Neural crest cell (in vitro differentiated cells): ENCODE data around the gene CCDC30. TPM values are rescaled to one million over a fixed set of nuclear protein-coding genes. Genes with fewer than 3 reads are reported as not detected.

Source experiments
- DNase-seq: peaks from one replicate; pipeline ENCODE4 v3.0.0; 2021; ENCODE audit warnings: low read depth, mixed read lengths, low spot score
- H3K27ac Mint-ChIP-seq: one replicate; pipeline ENCODE4 v1.8.0; 2021; ENCODE audit warnings: mild to moderate bottlenecking, mixed read lengths; ENCODE audit not compliant: unreplicated experiment
- H3K27me3 Mint-ChIP-seq: 2 replicates; pipeline ENCODE4 v1.8.0; 2021; ENCODE audit warnings: low read depth, mild to moderate bottlenecking, mixed read lengths
- H3K36me3 Mint-ChIP-seq: 2 replicates; pipeline ENCODE4 v1.8.0; 2021; ENCODE audit warnings: low read depth, mild to moderate bottlenecking, mixed read lengths
- H3K4me1 Mint-ChIP-seq: 2 replicates; pipeline ENCODE4 v1.8.0; 2021; ENCODE audit warnings: mixed read lengths
- H3K4me3 Mint-ChIP-seq: one replicate; pipeline ENCODE4 v1.8.0; 2021; ENCODE audit warnings: mild to moderate bottlenecking, mixed read lengths
- H3K9me3 Mint-ChIP-seq: 2 replicates; pipeline ENCODE4 v1.8.0; 2021; ENCODE audit warnings: mixed read lengths
- CTCF ChIP-seq: fragments of 200-600 bp; sonication (generic); conservative IDR thresholded peaks from 2 replicates; pipeline ENCODE4 v1.5.0; 2021; ENCODE audit warnings: antibody characterized with exemption, mild to moderate bottlenecking
- total RNA-seq: library from RNA; stranded (reverse); gene quantifications from 2 replicates; pipeline ENCODE4 v1.2.1, GENCODE V29; 2021

Gene CCDC30
- total RNA-seq, 1 donor from 2014 or later = 6.9 TPM

DNA sequence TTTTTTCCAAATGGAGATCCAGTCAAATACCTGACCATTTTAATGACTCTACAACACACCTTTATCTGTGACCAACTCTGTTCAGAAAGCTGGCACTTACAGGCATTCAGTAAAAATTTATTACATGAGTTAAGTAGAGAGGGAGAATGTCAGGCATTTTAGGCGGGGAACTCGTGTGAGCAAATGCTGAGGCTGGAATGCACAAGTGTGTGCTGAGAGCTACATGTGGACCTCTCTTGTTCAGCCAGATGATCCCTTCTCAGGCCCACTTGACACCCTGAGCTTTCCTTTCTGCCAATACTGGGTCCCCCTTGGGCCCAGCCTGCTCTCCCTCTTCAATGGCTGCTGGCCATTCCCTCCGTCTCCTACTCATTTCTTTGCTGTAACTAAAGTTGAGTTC, 206.8 kb downstream of the CCDC30 start:
- Mint-ChIP-seq H3K4me3 (no peak overlapping the region), H3K27me3 (no peaks in the 10 kb centered on the region), H3K4me1 (no peaks in the 10 kb centered on the region), H3K36me3 (peaks cover 10% of the 10 kb centered on the region), H3K27ac (no peak overlapping the region), H3K9me3 (no peaks in the 10 kb centered on the region)
- no peak for TF ChIP-seq CTCF
- DNase-seq = no peak

- Mint-ChIP-seq H3K27me3 (no peaks in the 10 kb centered on the region), H3K4me1 (no peaks in the 10 kb centered on the region), H3K4me3 (no peak overlapping the region), H3K9me3 (no peaks in the 10 kb centered on the region), H3K36me3 (peaks cover 10% of the 10 kb centered on the region), H3K27ac (no peak overlapping the region)
- no peak for TF ChIP-seq CTCF
- DNase-seq = no peak
Measured at GRCh38 chr1:42670425-42670824, 207.3 kb downstream of the CCDC30 start.

GRCh38 chr1:42674214-42674613, 211.1 kb downstream of the CCDC30 start:
- Mint-ChIP-seq H3K27ac (no peak overlapping the region), H3K27me3 (no peaks in the 10 kb centered on the region), H3K9me3 (no peaks in the 10 kb centered on the region), H3K4me1 (no peaks in the 10 kb centered on the region), H3K4me3 (no peak overlapping the region), H3K36me3 (peaks cover 10% of the 10 kb centered on the region)
- TF ChIP-seq CTCF = no peak
- no peak for DNase-seq

- H3K4me3 Mint-ChIP-seq = no peak overlapping the region
- no peak overlapping the region for H3K27ac Mint-ChIP-seq
- TF ChIP-seq CTCF = no peak
- no peaks in the 10 kb centered on the region for H3K9me3 Mint-ChIP-seq
- no peaks in the 10 kb centered on the region for H3K27me3 Mint-ChIP-seq
- DNase-seq = no peak
- H3K4me1 Mint-ChIP-seq = peaks cover under 1% of the 10 kb centered on the region
- H3K36me3 Mint-ChIP-seq = peaks cover 10% of the 10 kb centered on the region
Measured at GRCh38 chr1:42674682-42675081, 211.6 kb downstream of the CCDC30 start.

DNA sequence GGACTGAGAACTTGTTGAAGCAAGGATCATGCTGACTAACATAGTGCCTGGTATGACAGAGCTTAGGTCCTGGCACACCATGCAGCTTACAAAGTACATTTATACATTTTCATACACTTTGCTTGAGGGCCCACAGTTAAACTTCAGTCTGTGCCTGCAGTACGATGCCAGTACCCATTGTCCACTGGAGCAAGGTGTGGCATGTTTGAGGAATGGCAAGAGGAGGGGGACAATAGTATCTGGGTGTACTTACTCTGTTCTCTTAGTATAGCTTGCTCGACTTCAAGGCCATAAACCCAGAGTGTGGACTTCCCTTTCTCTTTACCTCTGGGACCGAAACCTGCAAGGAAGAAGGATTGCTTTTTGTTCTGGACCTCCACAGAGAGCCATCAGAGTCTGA, 212.4 kb downstream of the CCDC30 start:
- no peak for TF ChIP-seq CTCF
- Mint-ChIP-seq H3K36me3 (peaks cover 6% of the 10 kb centered on the region), H3K9me3 (no peaks in the 10 kb centered on the region), H3K27ac (no peak overlapping the region), H3K4me3 (no peak overlapping the region), H3K27me3 (no peaks in the 10 kb centered on the region), H3K4me1 (peaks cover 7% of the 10 kb centered on the region)
- no peak for DNase-seq
